ENCODE results near the gene PEAK3.

PEAK3 gene

DNA sequence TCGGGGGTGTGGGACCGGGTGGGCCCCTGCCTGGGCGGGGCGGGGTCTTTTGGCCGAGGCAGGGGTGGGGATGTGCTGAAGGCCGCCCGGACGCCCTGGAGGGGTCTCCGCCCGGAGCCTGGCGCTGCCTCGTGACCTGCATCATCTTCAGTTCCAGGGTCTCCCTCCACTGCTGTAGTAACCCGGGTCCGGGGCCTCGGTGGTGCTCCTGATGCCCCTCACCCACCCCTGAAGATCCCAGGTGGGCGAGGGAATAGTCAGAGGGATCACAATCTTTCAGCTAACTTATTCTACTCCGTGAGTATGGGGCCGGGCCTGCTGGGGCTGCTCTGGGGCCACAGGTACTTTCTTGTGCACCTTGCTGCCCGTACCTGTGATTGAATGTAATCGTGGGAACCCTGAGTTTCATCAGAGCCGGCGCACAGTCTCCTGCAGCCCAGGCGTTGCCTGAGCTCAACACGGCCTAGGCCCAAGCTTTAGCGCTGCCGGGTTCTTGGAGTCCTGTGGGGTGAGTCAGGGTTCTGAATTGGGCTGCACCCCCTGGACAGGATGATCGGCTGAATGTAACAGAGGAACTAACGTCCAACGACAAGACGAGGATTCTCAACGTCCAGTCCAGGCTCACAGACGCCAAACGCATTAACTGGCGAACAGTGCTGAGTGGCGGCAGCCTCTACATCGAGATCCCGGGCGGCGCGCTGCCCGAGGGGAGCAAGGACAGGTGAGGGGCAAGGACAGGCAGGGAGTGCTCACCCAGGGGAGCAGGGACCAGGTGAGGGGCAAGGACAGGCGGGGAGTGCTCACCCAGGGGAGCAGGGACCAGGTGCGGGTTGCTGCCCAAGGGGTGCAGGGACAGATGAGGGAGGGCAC is 10.5 kb downstream of the PEAK3 start:
- Histone ChIP-seq H3K4me1 (ENCODE audit: control insufficient read depth, insufficient read depth, low read length) (peaks cover 4% of the 10 kb centered on the region), H3K27me3 (ENCODE audit: control insufficient read depth, insufficient read depth, low read length) (no peaks in the 10 kb centered on the region), H3K4me3 (ENCODE audit: low read depth, low read length) (peak overlapping the region; percentile 89), H3K36me3 (ENCODE audit: control insufficient read depth, insufficient read depth, low read length) (peaks cover 17% of the 10 kb centered on the region), H3K9me3 (ENCODE audit: control insufficient read depth, insufficient read depth, low read length) (no peaks in the 10 kb centered on the region), H3K9ac (ENCODE audit: low read depth, low read length) (peak overlapping the region; percentile 76)

DNA sequence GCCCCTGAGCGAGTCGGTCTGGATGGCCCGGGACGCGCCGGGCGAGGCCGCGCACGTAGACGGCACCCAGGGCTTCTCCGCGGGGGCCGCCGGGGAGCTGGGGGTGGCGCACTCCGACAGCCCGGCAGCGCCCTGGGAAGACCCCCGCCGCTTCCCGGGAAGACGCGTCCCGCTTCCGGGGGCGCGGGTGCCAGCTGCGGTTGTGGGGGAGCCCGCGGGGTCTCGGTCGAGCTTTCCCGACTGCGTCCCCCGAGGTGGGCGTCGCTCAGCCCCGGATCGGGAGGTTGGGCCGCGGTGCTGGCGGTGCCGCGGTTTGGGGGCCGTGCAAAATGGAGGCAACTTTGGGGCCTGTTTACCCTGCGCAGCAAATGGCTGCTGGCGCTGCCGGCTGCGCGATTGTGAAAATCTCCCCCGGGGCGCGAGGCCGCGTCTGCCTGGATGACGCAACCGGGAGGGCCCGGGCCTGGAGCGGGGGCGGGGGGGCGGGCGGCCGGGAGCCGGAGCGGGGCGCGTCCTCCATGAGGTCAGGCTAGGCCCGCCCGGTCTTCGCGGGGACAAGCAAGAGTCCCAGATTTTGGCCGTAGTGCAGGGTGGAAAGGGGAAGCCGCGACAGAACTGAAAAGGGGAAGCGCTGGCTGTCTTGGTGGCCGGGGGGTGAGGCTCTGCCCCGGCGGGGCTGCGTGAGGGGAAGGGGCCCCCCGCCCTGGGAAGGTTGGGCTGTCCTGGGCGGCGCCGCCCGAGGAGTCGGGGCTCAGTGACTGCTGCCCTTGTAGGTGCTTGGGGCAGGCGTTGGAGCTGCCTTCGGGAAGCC is 11.3 kb downstream of the PEAK3 start:
- H3K27me3 ChIP-seq (ENCODE audit: control insufficient read depth, insufficient read depth, low read length), result no peaks in the 10 kb centered on the region
- H3K4me1 ChIP-seq (ENCODE audit: control insufficient read depth, insufficient read depth, low read length), result peaks cover 4% of the 10 kb centered on the region
- peak overlapping the region; percentile 83 for H3K9ac ChIP-seq (ENCODE audit: low read depth, low read length)
- peaks cover 17% of the 10 kb centered on the region for H3K36me3 ChIP-seq (ENCODE audit: control insufficient read depth, insufficient read depth, low read length)
- no peaks in the 10 kb centered on the region for H3K9me3 ChIP-seq (ENCODE audit: control insufficient read depth, insufficient read depth, low read length)
- H3K4me3 ChIP-seq (ENCODE audit: low read depth, low read length), result peak overlapping the region; percentile 89

- Histone ChIP-seq H3K9me3 (ENCODE audit: control insufficient read depth, insufficient read depth, low read length) (no peaks in the 10 kb centered on the region), H3K36me3 (ENCODE audit: control insufficient read depth, insufficient read depth, low read length) (peaks cover 17% of the 10 kb centered on the region), H3K4me3 (ENCODE audit: low read depth, low read length) (peak overlapping the region; percentile 89), H3K27me3 (ENCODE audit: control insufficient read depth, insufficient read depth, low read length) (no peaks in the 10 kb centered on the region), H3K9ac (ENCODE audit: low read depth, low read length) (peak overlapping the region; percentile 83), H3K4me1 (ENCODE audit: control insufficient read depth, insufficient read depth, low read length) (peaks cover 4% of the 10 kb centered on the region)
These were observed 11.9 kb downstream of the PEAK3 start for GRCh38 chr19:2270157-2270422.

- Histone ChIP-seq H3K36me3 (ENCODE audit: control insufficient read depth, insufficient read depth, low read length) (peaks cover 17% of the 10 kb centered on the region), H3K4me3 (ENCODE audit: low read depth, low read length) (peak overlapping the region; percentile 89), H3K9ac (ENCODE audit: low read depth, low read length) (peak overlapping the region; percentile 83), H3K4me1 (ENCODE audit: control insufficient read depth, insufficient read depth, low read length) (peaks cover 4% of the 10 kb centered on the region), H3K9me3 (ENCODE audit: control insufficient read depth, insufficient read depth, low read length) (no peaks in the 10 kb centered on the region), H3K27me3 (ENCODE audit: control insufficient read depth, insufficient read depth, low read length) (no peaks in the 10 kb centered on the region)
These were observed 12.5 kb downstream of the PEAK3 start for GRCh38 chr19:2269244-2270156.

GRCh38 chr19:2268861-2269243 is 13.1 kb downstream of the PEAK3 start:
- Histone ChIP-seq H3K4me1 (ENCODE audit: control insufficient read depth, insufficient read depth, low read length) (peaks cover 4% of the 10 kb centered on the region), H3K9ac (ENCODE audit: low read depth, low read length) (peak overlapping the region; percentile 79), H3K27me3 (ENCODE audit: control insufficient read depth, insufficient read depth, low read length) (no peaks in the 10 kb centered on the region), H3K9me3 (ENCODE audit: control insufficient read depth, insufficient read depth, low read length) (no peaks in the 10 kb centered on the region), H3K4me3 (ENCODE audit: low read depth, low read length) (peak overlapping the region; percentile 58), H3K36me3 (ENCODE audit: control insufficient read depth, insufficient read depth, low read length) (peaks cover 17% of the 10 kb centered on the region)

DNA sequence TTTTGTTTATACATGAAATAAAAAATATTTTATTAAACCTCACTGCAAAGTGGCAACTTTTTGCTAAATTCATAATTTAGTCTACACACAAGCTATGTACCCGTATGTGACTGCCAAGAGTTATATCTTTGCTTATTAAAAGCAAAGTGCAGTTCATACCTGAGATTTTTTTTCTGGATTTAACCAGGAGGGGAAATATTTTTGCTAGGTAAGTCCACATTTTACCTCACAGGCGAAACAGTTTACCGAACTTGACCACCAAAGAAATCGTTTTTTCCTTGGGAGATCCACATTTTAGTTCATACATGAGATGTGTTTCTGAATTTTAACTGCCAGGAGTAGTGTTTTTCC is 13.5 kb downstream of the PEAK3 start:
- Histone ChIP-seq H3K9ac (ENCODE audit: low read depth, low read length) (no peak overlapping the region), H3K4me1 (ENCODE audit: control insufficient read depth, insufficient read depth, low read length) (peaks cover 4% of the 10 kb centered on the region), H3K4me3 (ENCODE audit: low read depth, low read length) (peak overlapping the region; percentile 58)

DNA sequence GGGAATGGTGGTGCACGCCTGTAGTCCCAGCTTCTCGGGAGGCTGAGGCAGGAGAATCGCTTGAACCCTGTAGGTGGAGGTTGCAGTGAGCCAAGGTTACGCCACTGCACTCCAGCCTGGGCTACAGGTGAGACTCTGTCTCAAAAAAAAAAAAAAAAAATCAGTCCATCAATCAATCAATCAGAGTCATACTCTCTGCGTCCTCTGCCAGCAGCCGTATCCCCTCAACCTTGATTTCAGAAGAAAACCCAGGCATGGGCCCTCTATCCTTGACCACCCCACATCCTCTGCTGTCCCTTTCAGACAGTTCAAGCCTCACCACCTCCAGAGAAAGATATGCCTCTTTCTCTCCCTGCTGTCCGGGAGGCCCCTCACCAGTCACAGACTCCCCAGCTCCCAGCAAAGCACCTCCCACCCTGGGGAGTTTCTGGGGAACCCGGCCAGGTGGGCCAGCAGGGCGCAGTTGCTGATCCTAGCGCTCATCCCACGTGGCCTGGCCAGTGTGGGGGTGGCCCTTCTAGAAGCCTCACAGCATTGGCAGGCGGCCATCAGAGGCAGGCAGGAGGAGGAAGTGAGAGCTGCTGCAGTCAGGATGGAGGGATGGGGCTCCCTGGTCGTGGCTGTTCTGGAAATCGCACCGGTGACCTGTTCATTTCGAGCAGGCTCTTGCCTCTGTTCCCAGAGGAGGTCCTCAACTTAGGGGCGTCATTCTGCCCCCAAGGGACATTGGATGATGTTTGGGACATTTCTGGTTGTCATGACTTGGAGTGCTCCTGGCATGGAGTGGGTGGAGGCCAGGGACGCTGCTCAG is 15.6 kb downstream of the PEAK3 start:
- Histone ChIP-seq H3K4me3 (ENCODE audit: low read depth, low read length) (no peak overlapping the region), H3K9ac (ENCODE audit: low read depth, low read length) (no peak overlapping the region), H3K36me3 (ENCODE audit: control insufficient read depth, insufficient read depth, low read length) (peaks cover 6% of the 10 kb centered on the region), H3K27me3 (ENCODE audit: control insufficient read depth, insufficient read depth, low read length) (no peaks in the 10 kb centered on the region), H3K9me3 (ENCODE audit: control insufficient read depth, insufficient read depth, low read length) (no peaks in the 10 kb centered on the region), H3K4me1 (ENCODE audit: control insufficient read depth, insufficient read depth, low read length) (peaks cover 2% of the 10 kb centered on the region)

More for the DNA sequence above, 13.5 kb downstream of the PEAK3 start:
- no peaks in the 10 kb centered on the region for H3K9me3 ChIP-seq (ENCODE audit: control insufficient read depth, insufficient read depth, low read length)
- no peaks in the 10 kb centered on the region for H3K27me3 ChIP-seq (ENCODE audit: control insufficient read depth, insufficient read depth, low read length)
- H3K36me3 ChIP-seq (ENCODE audit: control insufficient read depth, insufficient read depth, low read length), result peaks cover 17% of the 10 kb centered on the region

GRCh38 chr19:2261438-2262172 is 20.4 kb downstream of the PEAK3 start:
- H3K36me3 ChIP-seq (ENCODE audit: control insufficient read depth, insufficient read depth, low read length), result no peaks in the 10 kb centered on the region
- H3K4me3 ChIP-seq (ENCODE audit: low read depth, low read length), result no peak overlapping the region
- no peaks in the 10 kb centered on the region for H3K9me3 ChIP-seq (ENCODE audit: control insufficient read depth, insufficient read depth, low read length)
- no peak overlapping the region for H3K9ac ChIP-seq (ENCODE audit: low read depth, low read length)
- H3K27me3 ChIP-seq (ENCODE audit: control insufficient read depth, insufficient read depth, low read length), result no peaks in the 10 kb centered on the region
- no peaks in the 10 kb centered on the region for H3K4me1 ChIP-seq (ENCODE audit: control insufficient read depth, insufficient read depth, low read length)

DNA sequence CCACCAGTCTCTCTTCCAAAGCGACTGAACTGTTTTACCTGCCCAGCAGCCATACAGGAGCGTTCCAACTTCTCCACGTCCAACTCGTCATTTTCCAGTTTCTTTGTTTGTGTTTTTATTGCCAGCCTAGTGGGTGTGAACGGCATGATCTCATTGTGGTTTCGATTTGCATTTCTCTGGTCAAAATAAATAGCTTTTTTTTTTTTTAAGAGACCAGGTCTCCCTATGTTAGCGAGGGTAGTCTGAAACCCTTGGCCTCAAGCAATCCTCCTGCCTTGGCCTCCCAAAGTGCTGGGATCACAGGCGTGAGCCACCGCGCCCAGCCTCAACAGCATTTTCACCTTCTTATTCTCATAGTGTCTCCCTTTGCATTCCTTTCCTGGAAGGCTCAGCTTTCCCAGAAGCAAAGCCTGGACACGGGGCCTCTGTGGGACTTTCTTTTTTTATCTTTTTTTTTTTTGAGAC is 21.6 kb downstream of the PEAK3 start:
- Histone ChIP-seq H3K9me3 (ENCODE audit: control insufficient read depth, insufficient read depth, low read length) (no peaks in the 10 kb centered on the region), H3K9ac (ENCODE audit: low read depth, low read length) (no peak overlapping the region), H3K36me3 (ENCODE audit: control insufficient read depth, insufficient read depth, low read length) (no peaks in the 10 kb centered on the region), H3K27me3 (ENCODE audit: control insufficient read depth, insufficient read depth, low read length) (no peaks in the 10 kb centered on the region), H3K4me1 (ENCODE audit: control insufficient read depth, insufficient read depth, low read length) (no peaks in the 10 kb centered on the region), H3K4me3 (ENCODE audit: low read depth, low read length) (no peak overlapping the region)

DNA sequence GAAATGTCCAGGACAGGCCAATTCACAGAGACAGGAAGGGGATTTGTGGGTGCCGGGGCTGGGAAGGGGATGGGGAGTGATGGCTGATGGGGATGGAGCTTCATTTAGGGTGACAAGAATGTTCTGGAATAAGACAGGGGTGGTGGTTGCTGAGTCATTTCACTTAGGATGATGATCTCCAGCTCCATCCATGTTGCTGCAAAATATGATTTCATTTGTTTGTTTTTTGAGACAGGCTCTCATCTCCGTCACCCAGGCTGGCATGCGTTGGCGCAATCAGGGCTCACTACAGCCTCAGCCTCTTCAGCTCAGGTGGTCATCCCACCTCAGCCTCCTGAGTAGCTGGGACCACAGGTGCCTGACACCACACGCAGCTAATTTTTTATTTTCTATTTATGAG is 22.6 kb downstream of the PEAK3 start:
- H3K9ac ChIP-seq (ENCODE audit: low read depth, low read length), result no peak overlapping the region
- no peak overlapping the region for H3K4me3 ChIP-seq (ENCODE audit: low read depth, low read length)
- H3K36me3 ChIP-seq (ENCODE audit: control insufficient read depth, insufficient read depth, low read length), result no peaks in the 10 kb centered on the region
- H3K27me3 ChIP-seq (ENCODE audit: control insufficient read depth, insufficient read depth, low read length), result no peaks in the 10 kb centered on the region
- H3K9me3 ChIP-seq (ENCODE audit: control insufficient read depth, insufficient read depth, low read length), result no peaks in the 10 kb centered on the region
- no peaks in the 10 kb centered on the region for H3K4me1 ChIP-seq (ENCODE audit: control insufficient read depth, insufficient read depth, low read length)

Measured in iPS-15b (cell line).